ENCODE data around the gene SSB.

- TF ChIP-seq, protein P1, sequence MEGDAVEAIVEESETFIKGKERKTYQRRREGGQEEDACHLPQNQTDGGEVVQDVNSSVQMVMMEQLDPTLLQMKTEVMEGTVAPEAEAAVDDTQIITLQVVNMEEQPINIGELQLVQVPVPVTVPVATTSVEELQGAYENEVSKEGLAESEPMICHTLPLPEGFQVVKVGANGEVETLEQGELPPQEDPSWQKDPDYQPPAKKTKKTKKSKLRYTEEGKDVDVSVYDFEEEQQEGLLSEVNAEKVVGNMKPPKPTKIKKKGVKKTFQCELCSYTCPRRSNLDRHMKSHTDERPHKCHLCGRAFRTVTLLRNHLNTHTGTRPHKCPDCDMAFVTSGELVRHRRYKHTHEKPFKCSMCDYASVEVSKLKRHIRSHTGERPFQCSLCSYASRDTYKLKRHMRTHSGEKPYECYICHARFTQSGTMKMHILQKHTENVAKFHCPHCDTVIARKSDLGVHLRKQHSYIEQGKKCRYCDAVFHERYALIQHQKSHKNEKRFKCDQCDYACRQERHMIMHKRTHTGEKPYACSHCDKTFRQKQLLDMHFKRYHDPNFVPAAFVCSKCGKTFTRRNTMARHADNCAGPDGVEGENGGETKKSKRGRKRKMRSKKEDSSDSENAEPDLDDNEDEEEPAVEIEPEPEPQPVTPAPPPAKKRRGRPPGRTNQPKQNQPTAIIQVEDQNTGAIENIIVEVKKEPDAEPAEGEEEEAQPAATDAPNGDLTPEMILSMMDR (IDR thresholded peaks at IDR 0.05): no peak
- TF ChIP-seq ZFX (IDR thresholded peaks at IDR 0.05; ENCODE audit: borderline replicate concordance): no peak
Observed at GRCh38 chr2:169768262-169768995, 30.2 kb upstream of the SSB start.
